Endodermal cell (in vitro differentiated cells): ENCODE measurements around the gene MYO18B. TPM values are rescaled to one million over a fixed set of nuclear protein-coding genes. Genes with fewer than 3 reads are reported as not detected.
A peak's percentile ranks its signal among the peaks of the same experiment; 100 is the strongest.

Experiments used
- DNase-seq: peaks from one replicate; pipeline ENCODE4 v3.0.0-alpha.2; 2017
- H3K27ac ChIP-seq: 2 replicates; pipeline ENCODE4 v1.5.1; 2013; ENCODE audit warnings: mild to moderate bottlenecking, low read depth, low read length, moderate library complexity
- H3K27me3 ChIP-seq: 2 replicates; pipeline ENCODE4 v1.6.1; 2013; ENCODE audit warnings: mild to moderate bottlenecking, low read length, moderate library complexity; ENCODE audit not compliant: insufficient read depth, control insufficient read depth, poor library complexity, severe bottlenecking
- H3K36me3 ChIP-seq: 2 replicates; pipeline ENCODE4 v1.7.0; 2013; ENCODE audit warnings: mild to moderate bottlenecking, low read length, moderate library complexity; ENCODE audit not compliant: control insufficient read depth, insufficient read depth
- H3K4me1 ChIP-seq: one replicate; pipeline ENCODE4 v1.7.0; 2013; ENCODE audit warnings: low read length; ENCODE audit not compliant: control insufficient read depth, insufficient read depth
- H3K4me3 ChIP-seq: 2 replicates; pipeline ENCODE4 v1.5.1; 2013; ENCODE audit warnings: mild to moderate bottlenecking, low read length, moderate library complexity
- H3K9ac ChIP-seq: 2 replicates; pipeline ENCODE4 v1.6.1; 2013; ENCODE audit warnings: mild to moderate bottlenecking, low read length, moderate library complexity; ENCODE audit not compliant: poor library complexity, severe bottlenecking; ENCODE audit errors: extremely low read depth
- H3K9me3 ChIP-seq: 2 replicates; pipeline ENCODE4 v1.6.1; 2013; ENCODE audit warnings: mild to moderate bottlenecking, low read length, moderate library complexity; ENCODE audit not compliant: control insufficient read depth
- H3K27ac Mint-ChIP-seq: 2 replicates; pipeline ENCODE4 v1.8.0; 2020; ENCODE audit warnings: mixed read lengths
- H3K27me3 Mint-ChIP-seq: 2 replicates; pipeline ENCODE4 v1.8.0; 2021; ENCODE audit warnings: mild to moderate bottlenecking, mixed read lengths; ENCODE audit not compliant: insufficient read depth
- H3K36me3 Mint-ChIP-seq: 2 replicates; pipeline ENCODE4 v1.8.0; 2020; ENCODE audit warnings: low read depth, mixed read lengths
- H3K4me1 Mint-ChIP-seq: 2 replicates; pipeline ENCODE4 v1.8.0; 2020; ENCODE audit warnings: mixed read lengths
- H3K4me3 Mint-ChIP-seq: 2 replicates; pipeline ENCODE4 v1.8.0; 2020; ENCODE audit warnings: mild to moderate bottlenecking, moderate library complexity, mixed read lengths
- H3K9me3 Mint-ChIP-seq: 2 replicates; pipeline ENCODE4 v1.8.0; 2020; ENCODE audit warnings: mild to moderate bottlenecking, mixed read lengths
- WGBS, 2 experiments: methylation state at CpG; one replicate each; pipeline versions ENCODE4 v1.1.5 to v1.1.7; 2013; ENCODE audit warnings: missing lambda C conversion rate in 2 of 2, mixed read lengths in 1 of 2; ENCODE audit not compliant: insufficient coverage in 1 of 2, insufficient read length in 1 of 2; 5-methylcytosine and 5-hydroxymethylcytosine counted together
- total RNA-seq, 2 donors: library from RNA; stranded (reverse); fragmentation: NEBNext Ultra II Directional in 1 of 2; extraction: Animal tissue kit (Norgen Biotek cat#: 25700) in 1 of 2; gene quantifications; 2 replicates in 1 of 2; 3 replicates in 1 of 2; pipeline ENCODE4 v1.2.1, GENCODE V29; 2021
- TF ChIP-seq, protein P1 (sequence below): fragments of 200-600 bp; sonication (generic); conservative IDR thresholded peaks from 2 replicates; pipeline ENCODE4 v1.5.0; 2021; ENCODE audit warnings: antibody characterized with exemption, mild to moderate bottlenecking

MYO18B gene
- total RNA-seq, 2 donors from 2014 or later = 0.77 to 0.84 TPM

DNA sequence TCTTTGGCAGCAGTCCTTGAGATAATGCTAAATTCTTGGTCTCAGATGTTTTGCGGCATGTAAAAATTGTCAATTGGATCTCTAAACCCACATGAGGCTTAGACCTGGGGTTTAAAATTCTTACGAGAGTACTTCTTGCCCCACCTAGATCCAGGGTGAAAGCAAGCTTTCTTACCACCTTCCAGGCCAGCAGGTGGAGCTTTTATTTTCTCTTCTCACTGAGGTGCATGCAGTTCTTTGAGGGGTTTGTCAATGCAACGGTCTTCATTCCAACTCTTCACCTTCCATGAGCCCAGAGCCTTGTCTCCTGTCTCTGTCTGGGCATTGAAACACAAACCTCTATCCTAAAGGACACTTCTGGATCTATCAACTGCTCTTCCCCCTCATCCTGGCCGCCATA, 154.1 kb downstream of the MYO18B start:
- TF ChIP-seq, protein P1, sequence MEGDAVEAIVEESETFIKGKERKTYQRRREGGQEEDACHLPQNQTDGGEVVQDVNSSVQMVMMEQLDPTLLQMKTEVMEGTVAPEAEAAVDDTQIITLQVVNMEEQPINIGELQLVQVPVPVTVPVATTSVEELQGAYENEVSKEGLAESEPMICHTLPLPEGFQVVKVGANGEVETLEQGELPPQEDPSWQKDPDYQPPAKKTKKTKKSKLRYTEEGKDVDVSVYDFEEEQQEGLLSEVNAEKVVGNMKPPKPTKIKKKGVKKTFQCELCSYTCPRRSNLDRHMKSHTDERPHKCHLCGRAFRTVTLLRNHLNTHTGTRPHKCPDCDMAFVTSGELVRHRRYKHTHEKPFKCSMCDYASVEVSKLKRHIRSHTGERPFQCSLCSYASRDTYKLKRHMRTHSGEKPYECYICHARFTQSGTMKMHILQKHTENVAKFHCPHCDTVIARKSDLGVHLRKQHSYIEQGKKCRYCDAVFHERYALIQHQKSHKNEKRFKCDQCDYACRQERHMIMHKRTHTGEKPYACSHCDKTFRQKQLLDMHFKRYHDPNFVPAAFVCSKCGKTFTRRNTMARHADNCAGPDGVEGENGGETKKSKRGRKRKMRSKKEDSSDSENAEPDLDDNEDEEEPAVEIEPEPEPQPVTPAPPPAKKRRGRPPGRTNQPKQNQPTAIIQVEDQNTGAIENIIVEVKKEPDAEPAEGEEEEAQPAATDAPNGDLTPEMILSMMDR = peak; percentile 74
- Mint-ChIP-seq H3K4me1 (peaks cover 2% of the 10 kb centered on the region), H3K27me3 (no peaks in the 10 kb centered on the region), H3K4me3 (no peak overlapping the region), H3K36me3 (no peaks in the 10 kb centered on the region), H3K9me3 (no peaks in the 10 kb centered on the region), H3K27ac (no peak overlapping the region)
- no peak overlapping the region for H3K4me3 ChIP-seq
- H3K27ac ChIP-seq = no peak overlapping the region
- no peaks in the 10 kb centered on the region for H3K27me3 ChIP-seq
- H3K9me3 ChIP-seq = no peaks in the 10 kb centered on the region
- no peaks in the 10 kb centered on the region for H3K4me1 ChIP-seq
- WGBS, 2 experiments = 70 to 82% methylated on average over 3 to 4 of the region's 4 CpGs
- DNase-seq = no peak
- no peaks in the 10 kb centered on the region for H3K36me3 ChIP-seq
- H3K9ac ChIP-seq = no peak overlapping the region

GRCh38 chr22:25896592-25896991, 154.6 kb downstream of the MYO18B start:
- no peaks in the 10 kb centered on the region for H3K27me3 Mint-ChIP-seq

GRCh38 chr22:25898707-25899365, 156.8 kb downstream of the MYO18B start:
- peak; percentile 77 for DNase-seq
- Histone ChIP-seq H3K36me3 (no peaks in the 10 kb centered on the region), H3K4me3 (no peak overlapping the region), H3K9me3 (no peaks in the 10 kb centered on the region), H3K4me1 (no peaks in the 10 kb centered on the region), H3K27me3 (no peaks in the 10 kb centered on the region), H3K9ac (no peak overlapping the region), H3K27ac (no peak overlapping the region)
- no peak overlapping the region for H3K4me3 Mint-ChIP-seq
- no peaks in the 10 kb centered on the region for H3K9me3 Mint-ChIP-seq
- 80 to 90% methylated on average over 9 to 11 of the region's 11 CpGs for WGBS, 2 experiments
- H3K27ac Mint-ChIP-seq = no peak overlapping the region
- peaks cover 5% of the 10 kb centered on the region for H3K4me1 Mint-ChIP-seq
- no peaks in the 10 kb centered on the region for H3K36me3 Mint-ChIP-seq
- H3K27me3 Mint-ChIP-seq = no peaks in the 10 kb centered on the region
- TF ChIP-seq, protein P1 = peak; percentile 78

More at GRCh38 chr22:25896592-25896991, 154.6 kb downstream of the MYO18B start:
- Mint-ChIP-seq H3K9me3 (no peaks in the 10 kb centered on the region), H3K27ac (no peak overlapping the region), H3K4me1 (peaks cover 2% of the 10 kb centered on the region), H3K4me3 (no peak overlapping the region), H3K36me3 (no peaks in the 10 kb centered on the region)
- no peak overlapping the region for H3K4me3 ChIP-seq
- H3K4me1 ChIP-seq = no peaks in the 10 kb centered on the region
- TF ChIP-seq, protein P1 = no peak
- no peak overlapping the region for H3K9ac ChIP-seq
- 40 to 64% methylated on average over 1 to 2 of the region's 2 CpGs for WGBS, 2 experiments
- no peak for DNase-seq
- no peaks in the 10 kb centered on the region for H3K27me3 ChIP-seq
- H3K36me3 ChIP-seq = no peaks in the 10 kb centered on the region
- H3K9me3 ChIP-seq = no peaks in the 10 kb centered on the region
- H3K27ac ChIP-seq = no peak overlapping the region
